Measurements from ENCODE around the gene CYP2C18.
"Not testable (repeated sequence)": the region's sequence is repeated elsewhere in the genome, so short reads cannot be mapped to it uniquely, and the experiment has no call there.

CYP2C18 gene

DNA sequence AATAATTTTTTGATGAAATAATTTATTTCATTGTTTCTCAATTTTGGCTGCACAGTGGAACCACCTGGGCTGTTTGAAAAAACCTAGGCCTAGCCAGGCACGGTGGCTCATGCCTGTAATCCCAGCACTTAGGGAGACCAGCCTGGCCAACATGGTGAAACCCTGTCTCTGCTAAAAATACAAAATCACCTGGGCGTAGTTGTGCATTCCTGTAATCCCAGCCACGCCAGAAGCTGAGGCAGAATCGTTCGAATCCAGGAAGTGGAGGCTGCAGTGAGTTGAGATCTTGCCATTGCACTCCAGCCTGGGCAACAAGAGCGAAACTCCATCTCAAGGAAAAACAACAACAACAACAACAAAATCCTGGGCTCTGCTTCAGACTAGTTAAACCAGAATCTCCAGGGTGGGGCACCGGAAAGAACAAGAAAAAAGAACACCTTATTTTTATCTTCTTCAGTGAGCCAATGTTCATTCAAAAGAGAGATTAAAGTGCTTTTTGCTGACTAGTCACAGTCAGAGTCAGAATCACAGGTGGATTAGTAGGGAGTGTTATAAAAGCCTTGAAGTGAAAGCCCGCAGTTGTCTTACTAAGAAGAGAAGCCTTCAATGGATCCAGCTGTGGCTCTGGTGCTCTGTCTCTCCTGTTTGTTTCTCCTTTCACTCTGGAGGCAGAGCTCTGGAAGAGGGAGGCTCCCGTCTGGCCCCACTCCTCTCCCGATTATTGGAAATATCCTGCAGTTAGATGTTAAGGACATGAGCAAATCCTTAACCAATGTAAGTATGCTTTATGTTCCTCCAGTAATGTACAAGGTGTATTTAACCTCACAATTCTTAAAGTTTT is at the start of gene CYP2C18:
Gene CYP2C18, plus strand, starts transcription at position 516 of the 841 bp plus-strand sequence. Its CDS starts 91 bp downstream, at position 607.
- TF ChIP-seq, protein P1, sequence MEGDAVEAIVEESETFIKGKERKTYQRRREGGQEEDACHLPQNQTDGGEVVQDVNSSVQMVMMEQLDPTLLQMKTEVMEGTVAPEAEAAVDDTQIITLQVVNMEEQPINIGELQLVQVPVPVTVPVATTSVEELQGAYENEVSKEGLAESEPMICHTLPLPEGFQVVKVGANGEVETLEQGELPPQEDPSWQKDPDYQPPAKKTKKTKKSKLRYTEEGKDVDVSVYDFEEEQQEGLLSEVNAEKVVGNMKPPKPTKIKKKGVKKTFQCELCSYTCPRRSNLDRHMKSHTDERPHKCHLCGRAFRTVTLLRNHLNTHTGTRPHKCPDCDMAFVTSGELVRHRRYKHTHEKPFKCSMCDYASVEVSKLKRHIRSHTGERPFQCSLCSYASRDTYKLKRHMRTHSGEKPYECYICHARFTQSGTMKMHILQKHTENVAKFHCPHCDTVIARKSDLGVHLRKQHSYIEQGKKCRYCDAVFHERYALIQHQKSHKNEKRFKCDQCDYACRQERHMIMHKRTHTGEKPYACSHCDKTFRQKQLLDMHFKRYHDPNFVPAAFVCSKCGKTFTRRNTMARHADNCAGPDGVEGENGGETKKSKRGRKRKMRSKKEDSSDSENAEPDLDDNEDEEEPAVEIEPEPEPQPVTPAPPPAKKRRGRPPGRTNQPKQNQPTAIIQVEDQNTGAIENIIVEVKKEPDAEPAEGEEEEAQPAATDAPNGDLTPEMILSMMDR (conservative IDR thresholded peaks at IDR 0.05; ENCODE audit: low read depth, low read length) = no peak
- no peak within 1 kb of the TSS for H3K4me3 ChIP-seq (ENCODE audit: low read length)
- DNase-seq (ENCODE audit: low read depth) = no peak

DNA sequence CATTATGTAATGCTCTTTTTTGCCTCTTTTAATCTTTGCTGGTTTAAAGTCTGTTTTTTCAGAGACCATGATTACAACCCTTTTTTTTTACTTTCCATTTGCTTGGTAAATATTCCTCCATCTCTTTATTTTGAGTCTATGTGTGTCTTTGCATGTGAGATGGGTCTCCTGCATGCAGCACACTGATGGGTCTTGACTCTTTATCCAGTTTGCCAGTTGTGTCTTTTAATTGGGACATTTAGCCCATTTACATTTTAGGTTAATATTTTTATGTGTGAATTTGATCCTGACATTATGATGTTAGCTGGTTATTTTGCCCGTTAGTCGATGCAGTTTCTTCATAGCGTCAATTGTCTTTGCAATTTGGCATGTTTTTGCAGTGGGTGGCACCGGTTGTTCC is 45.4 kb upstream of the CYP2C18 start:
- not testable (repeated sequence) for DNase-seq (ENCODE audit: low read depth); H3K4me3 ChIP-seq (ENCODE audit: low read length)

DNA sequence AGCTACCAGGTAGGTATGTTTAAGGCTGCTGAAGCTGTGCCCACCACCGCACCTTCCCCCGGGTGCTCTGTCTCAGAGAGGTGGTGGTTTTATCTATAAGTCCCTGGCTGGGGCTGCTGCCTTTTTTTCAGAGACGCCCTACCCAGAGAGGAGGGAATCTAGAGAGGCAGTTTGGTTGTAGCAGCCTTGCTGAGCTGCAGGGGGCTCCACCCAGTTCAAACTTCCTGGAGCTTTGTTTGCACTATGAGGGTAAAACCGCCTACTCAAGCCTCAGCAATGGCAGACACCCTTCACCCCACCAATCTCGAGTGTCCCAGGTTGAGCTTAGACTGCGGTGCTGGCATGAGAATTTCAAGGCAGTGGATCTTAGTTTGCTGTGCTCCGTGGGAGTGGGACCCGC is 43.6 kb upstream of the CYP2C18 start:
- DNase-seq (ENCODE audit: low read depth) = no peak
- TF ChIP-seq, protein P1 (conservative IDR thresholded peaks at IDR 0.05; ENCODE audit: low read depth, low read length) = no peak
- H3K4me3 ChIP-seq (ENCODE audit: low read length) = no peak overlapping the region

DNA sequence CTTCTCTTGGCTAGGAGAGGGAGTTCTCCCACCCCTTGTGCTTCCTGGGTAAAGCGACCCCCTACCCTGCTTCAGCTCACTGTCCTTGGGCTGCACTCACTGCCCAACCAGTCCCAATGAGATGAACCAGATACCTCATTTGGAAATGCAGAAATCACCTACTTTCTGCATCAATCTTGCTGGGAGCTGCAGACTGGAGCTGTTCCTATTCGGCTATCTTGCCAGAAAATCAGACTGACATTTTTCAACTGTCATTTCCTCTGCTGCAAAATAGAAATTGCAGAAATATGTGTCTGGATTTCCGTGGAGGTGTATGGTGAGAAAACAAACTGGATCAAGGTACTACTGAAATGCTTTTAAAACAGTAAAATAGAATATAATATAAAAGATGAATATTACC is 43.0 kb upstream of the CYP2C18 start:
- no peak overlapping the region for H3K4me3 ChIP-seq (ENCODE audit: low read length)
- TF ChIP-seq, protein P1 (conservative IDR thresholded peaks at IDR 0.05; ENCODE audit: low read depth, low read length) = no peak
- no peak for DNase-seq (ENCODE audit: low read depth)

DNA sequence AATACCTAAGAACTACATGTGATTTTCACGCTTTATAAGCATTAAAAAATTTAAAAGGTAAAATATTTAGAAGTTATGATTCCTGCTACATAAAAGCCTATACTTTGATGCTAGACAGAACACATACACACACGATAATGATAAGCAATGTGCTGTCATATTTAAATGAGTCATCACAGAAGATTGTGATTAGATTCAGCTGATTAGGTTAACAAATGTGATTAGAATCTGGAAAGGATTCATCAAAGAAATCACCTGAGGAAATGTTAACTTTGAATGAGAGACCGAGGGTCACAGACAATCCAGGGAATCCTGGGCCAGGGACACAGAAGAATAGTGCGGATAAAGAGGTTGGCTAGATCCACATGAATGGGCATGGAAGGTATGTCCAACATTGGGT is 42.0 kb upstream of the CYP2C18 start:
- TF ChIP-seq, protein P1 (conservative IDR thresholded peaks at IDR 0.05; ENCODE audit: low read depth, low read length) = no peak
- H3K4me3 ChIP-seq (ENCODE audit: low read length) = no peak overlapping the region
- DNase-seq (ENCODE audit: low read depth) = no peak

DNA sequence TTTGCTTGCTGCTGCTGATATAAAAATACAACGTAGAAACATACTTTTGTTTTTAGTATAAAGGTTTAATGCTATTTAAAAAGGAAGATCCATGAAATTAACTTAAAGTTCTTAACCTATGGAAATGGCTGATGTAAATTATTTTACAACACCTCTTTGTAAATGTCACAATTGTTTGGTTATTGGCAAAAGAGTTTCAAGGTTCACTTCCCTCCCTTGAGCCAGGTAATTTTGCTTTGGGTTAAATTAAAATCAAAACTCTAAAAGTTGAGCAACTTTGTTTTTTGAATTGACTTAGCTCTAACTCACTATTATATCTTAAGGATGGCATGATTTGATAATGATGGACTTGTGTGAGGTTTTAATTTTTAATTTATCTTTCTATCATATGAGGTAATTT is 39.2 kb upstream of the CYP2C18 start:
- H3K4me3 ChIP-seq (ENCODE audit: low read length) = no peak overlapping the region
- DNase-seq (ENCODE audit: low read depth) = no peak
- TF ChIP-seq, protein P1 (conservative IDR thresholded peaks at IDR 0.05; ENCODE audit: low read depth, low read length) = no peak

DNA sequence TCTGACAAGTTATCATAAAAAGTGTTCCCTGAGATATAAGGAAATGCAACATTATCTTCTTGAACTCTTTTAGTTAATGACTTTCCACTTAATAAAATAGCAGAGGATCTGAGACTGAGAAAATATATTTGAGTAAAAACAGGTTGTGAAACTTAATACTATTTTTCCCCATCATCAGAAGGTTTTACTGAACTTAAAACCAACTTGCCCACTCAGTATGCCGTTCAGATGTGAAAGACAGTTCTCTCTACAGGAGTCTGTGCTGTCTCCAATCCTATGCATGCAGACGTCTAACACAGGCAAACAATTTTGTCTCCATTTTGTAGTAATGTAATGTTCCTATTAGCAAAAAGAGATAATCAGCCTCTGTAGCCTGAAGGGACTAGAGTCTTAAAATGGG is 38.2 kb upstream of the CYP2C18 start:
- no peak overlapping the region for H3K4me3 ChIP-seq (ENCODE audit: low read length)
- no peak for DNase-seq (ENCODE audit: low read depth)
- TF ChIP-seq, protein P1 (conservative IDR thresholded peaks at IDR 0.05; ENCODE audit: low read depth, low read length) = no peak

DNA sequence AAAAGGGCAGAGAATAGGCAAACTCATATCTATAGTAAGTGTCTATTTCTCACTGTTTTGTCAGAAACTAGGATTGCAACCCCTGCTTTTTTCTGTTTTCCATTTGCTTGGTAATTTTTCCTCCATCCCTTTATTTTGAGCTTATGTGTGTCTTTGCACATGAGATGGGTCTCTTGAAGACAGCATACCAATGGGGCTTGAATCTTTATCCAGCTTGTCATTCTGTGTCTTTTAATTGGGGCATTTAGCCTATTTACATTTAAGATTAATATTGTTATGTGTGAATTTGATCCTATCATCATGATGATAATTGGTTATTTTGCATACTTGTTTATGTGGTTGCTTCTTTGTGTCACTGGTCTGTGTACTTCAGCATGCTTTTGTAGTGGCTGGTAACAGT is 28.3 kb upstream of the CYP2C18 start:
- DNase-seq (ENCODE audit: low read depth); H3K4me3 ChIP-seq (ENCODE audit: low read length): not testable (repeated sequence)

DNA sequence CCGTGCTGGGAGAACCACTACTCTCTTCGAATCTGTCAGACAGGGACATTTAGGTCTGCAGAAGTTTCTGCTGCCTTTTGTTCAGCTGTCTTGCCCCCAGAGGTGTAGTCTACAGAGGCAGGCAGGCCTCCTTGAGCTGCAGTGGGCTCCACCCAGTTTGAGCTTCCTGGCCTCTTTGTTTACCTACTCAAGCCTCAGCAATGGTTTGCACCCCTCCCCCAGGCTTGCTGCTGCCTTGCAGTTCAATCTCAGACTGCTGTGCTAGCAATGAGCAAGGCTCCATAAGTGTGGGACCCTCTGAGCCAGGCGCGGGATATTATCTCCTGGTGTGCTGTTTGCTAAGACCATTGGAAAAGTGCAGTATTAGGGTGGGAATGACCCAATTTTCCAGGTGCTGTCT is 20.5 kb upstream of the CYP2C18 start:
- not testable (repeated sequence) for H3K4me3 ChIP-seq (ENCODE audit: low read length); DNase-seq (ENCODE audit: low read depth)
